Measurements from ENCODE around the gene ANKRD37. TPM values are rescaled to one million over a fixed set of nuclear protein-coding genes. Genes with fewer than 3 reads are reported as not detected.

Gene ANKRD37
- total and polyA plus RNA-seq, 9 of the 15 experiments (the other 6 are each of a cell fraction or from before 2014, with no cell fraction given): 1.3 to 53.7 (median 3.6) TPM

- TF ChIP-seq ZNF639 (CRISPR knock-in tag; conservative IDR thresholded peaks at IDR 0.05 in 1 of 2, IDR thresholded peaks at IDR 0.05 in 1 of 2) (no peak), ZEB2 (IDR thresholded peaks at IDR 0.05) (no peak), ZBTB1 (CRISPR knock-in tag; IDR thresholded peaks at IDR 0.05; ENCODE audit: borderline replicate concordance, low read depth) (no peak), ZBTB17 (CRISPR knock-in tag; IDR thresholded peaks at IDR 0.05) (0 out of 2 replicates have a peak, but pooled peaks have one; percentile 67), NR0B1 (IDR thresholded peaks at IDR 0.05; ENCODE audit: partially characterized antibody) (no peak), CTBP1 (IDR thresholded peaks at IDR 0.05; ENCODE audit: borderline replicate concordance) (peak; percentile 83), ZNF589 (CRISPR knock-in tag; IDR thresholded peaks at IDR 0.05; ENCODE audit: low read depth) (peak; percentile 86), ZNF76 (CRISPR knock-in tag; IDR thresholded peaks at IDR 0.05; ENCODE audit: borderline replicate concordance) (peak; percentile 92), POU5F1 (IDR thresholded peaks at IDR 0.05; ENCODE audit: borderline replicate concordance, low read depth, low read length, partially characterized antibody) (no peak), POLR2A (conservative IDR thresholded peaks at IDR 0.05) (peak; percentile 87), NR2F6 (CRISPR knock-in tag; IDR thresholded peaks at IDR 0.05) (0 out of 2 replicates have a peak, but pooled peaks have one; percentile 21), TOE1 (IDR thresholded peaks at IDR 0.05; ENCODE audit: borderline replicate concordance) (peak; percentile 54; the same call in 1 of the 2 replicates), TOE1 (CRISPR knock-in tag; IDR thresholded peaks at IDR 0.05; ENCODE audit: borderline replicate concordance, low read depth) (peak; percentile 44; the same call in 1 of the 2 replicates), CSDE1 (IDR thresholded peaks at IDR 0.05) (no peak), RBM39 (optimal IDR thresholded peaks at IDR 0.05; ENCODE audit: low read depth, low read length) (no peak), MXD1 (CRISPR knock-in tag; IDR thresholded peaks at IDR 0.05; ENCODE audit: borderline replicate concordance, poor library complexity, severe bottlenecking) (peak; percentile 38), ZNF449 (CRISPR knock-in tag; IDR thresholded peaks at IDR 0.05) (0 out of 2 replicates have a peak, but pooled peaks have one; percentile 14), MYC (IDR thresholded peaks at IDR 0.05; ENCODE audit: low read depth, low read length) (peak; percentile 84), MYC (CRISPR knock-in tag; IDR thresholded peaks at IDR 0.05; ENCODE audit: borderline replicate concordance, low read depth) (peak; percentile 90; the same call in 1 of the 2 replicates), ZNF699 (CRISPR knock-in tag; IDR thresholded peaks at IDR 0.05; ENCODE audit: insufficient replicate concordance) (no peak), FUS (optimal IDR thresholded peaks at IDR 0.05; ENCODE audit: low read depth, low read length) (no peak), ZNF445 (CRISPR knock-in tag; IDR thresholded peaks at IDR 0.05; ENCODE audit: low read depth) (no peak), PTBP1 (IDR thresholded peaks at IDR 0.05; ENCODE audit: low read depth, low read length) (0 out of 2 replicates have a peak, but pooled peaks have one; percentile 37), ZNF586 (CRISPR knock-in tag; conservative IDR thresholded peaks at IDR 0.05) (no peak)
Measured at GRCh38 chr4:185395956-185396723, 501 bp upstream of the ANKRD37 start (continued).

Data from K562 (cell line).